GM12875 (cell line): Measurements from ENCODE around the gene RNASEH2C.
A peak's percentile ranks its signal among the peaks of the same experiment; 100 is the strongest.

Experiments used
- H3K4me3 ChIP-seq: one replicate; pipeline ENCODE4 v1.5.1; 2011; ENCODE audit warnings: low read depth, low read length, control low read depth
- CTCF ChIP-seq: IDR thresholded peaks from 2 replicates; pipeline ENCODE4 v1.5.1; 2011; ENCODE audit warnings: low read depth, mild to moderate bottlenecking, control low read depth, inconsistent platforms, low read length, moderate library complexity, borderline replicate concordance; ENCODE audit not compliant: insufficient read depth

The RNASEH2C gene

GRCh38 chr11:65716774-65717405 lies 3.7 kb downstream of the RNASEH2C start:
- no peak for TF ChIP-seq CTCF
- no peak overlapping the region for H3K4me3 ChIP-seq

- no peak for TF ChIP-seq CTCF
- no peak overlapping the region for H3K4me3 ChIP-seq
These were observed 4.3 kb downstream of the RNASEH2C start for GRCh38 chr11:65716302-65716701.

GRCh38 chr11:65714433-65714832 lies 6.2 kb downstream of the RNASEH2C start:
- no peak for TF ChIP-seq CTCF
- no peak overlapping the region for H3K4me3 ChIP-seq

- no peak overlapping the region for H3K4me3 ChIP-seq
- no peak for TF ChIP-seq CTCF
These were observed 7.2 kb downstream of the RNASEH2C start for GRCh38 chr11:65713212-65713969.

- TF ChIP-seq CTCF = no peak
- peak overlapping the region; percentile 67 for H3K4me3 ChIP-seq
These were observed 7.9 kb downstream of the RNASEH2C start for GRCh38 chr11:65712633-65713076.

- TF ChIP-seq CTCF = peak; percentile 98
- peak within 1 kb of the TSS; percentile 67 for H3K4me3 ChIP-seq
These were observed 8.6 kb downstream of the RNASEH2C start, which contains the start of gene KAT5 for GRCh38 chr11:65711785-65712632. KAT5 (plus strand) TSS chr11:65712252; CDS start chr11:65712268, 16 bp downstream.
